ENCODE measurements around the gene ARMC7.
"Not testable (repeated sequence)": the region's sequence is repeated elsewhere in the genome, so short reads cannot be mapped to it uniquely, and the experiment has no call there.

GRCh38 chr17:75072909-75073308 lies 36.9 kb upstream of the ARMC7 start:
- not testable (repeated sequence) for TF ChIP-seq CTCF (IDR thresholded peaks at IDR 0.05; ENCODE audit: poor library complexity, severe bottlenecking); EZH2 (IDR thresholded peaks at IDR 0.05; ENCODE audit: borderline replicate concordance, insufficient read depth, low read length, poor library complexity, severe bottlenecking); REST (IDR thresholded peaks at IDR 0.05; ENCODE audit: borderline replicate concordance); POLR2AphosphoS5 (IDR thresholded peaks at IDR 0.05); RAD21 (conservative IDR thresholded peaks at IDR 0.05); MXI1 (conservative IDR thresholded peaks at IDR 0.05; ENCODE audit: poor library complexity, severe bottlenecking); EP300 (conservative IDR thresholded peaks at IDR 0.05; ENCODE audit: poor library complexity, severe bottlenecking); TAF1 (IDR thresholded peaks at IDR 0.05; ENCODE audit: low read depth)

Data from neural cell (in vitro differentiated cells).